Skeletal muscle tissue (tissue), 4 donors: ENCODE data around the gene KIT. TPM values are rescaled to one million over a fixed set of nuclear protein-coding genes. Genes with fewer than 3 reads are reported as not detected.

Experiments
- H3K27ac ChIP-seq: one replicate; pipeline ENCODE4 v1.7.0; 2013; ENCODE audit warnings: mild to moderate bottlenecking, low read depth, low read length, inconsistent platforms
- H3K27me3 ChIP-seq, 3 donors: one replicate each; pipeline ENCODE4 v1.7.0; 2013; ENCODE audit warnings: low read length in 3 of 3; ENCODE audit not compliant: control insufficient read depth in 3 of 3, insufficient read depth in 3 of 3
- H3K36me3 ChIP-seq, 3 donors: one replicate each; pipeline ENCODE4 v1.7.0; 2013; ENCODE audit warnings: low read length in 3 of 3; ENCODE audit not compliant: control insufficient read depth in 3 of 3, insufficient read depth in 3 of 3
- H3K4me1 ChIP-seq, 3 donors: one replicate each; pipeline ENCODE4 v1.7.0; 2013; ENCODE audit warnings: low read length in 3 of 3, mild to moderate bottlenecking in 3 of 3; ENCODE audit not compliant: control insufficient read depth in 3 of 3, insufficient read depth in 3 of 3
- H3K4me3 ChIP-seq, 3 donors: one replicate each; pipeline ENCODE4 v1.7.0; 2013; ENCODE audit warnings: low read length in 3 of 3
- H3K9ac ChIP-seq, 3 donors: one replicate each; pipeline ENCODE4 v1.7.0; 2013; ENCODE audit warnings: low read length in 3 of 3, mild to moderate bottlenecking in 3 of 3, moderate library complexity in 2 of 3, low read depth in 1 of 3
- H3K9me3 ChIP-seq, 3 donors: one replicate each; pipeline ENCODE4 v1.7.0; 2013; ENCODE audit warnings: low read length in 3 of 3; ENCODE audit not compliant: control insufficient read depth in 3 of 3
- total RNA-seq: library from RNA; depleted of rRNA; stranded (reverse); fragments of >200 nt; gene quantifications from one replicate; pipeline ENCODE4 v1.2.3, GENCODE V29; 2014
- donor health status: Osteomylitis.

The KIT gene
- total RNA-seq, 1 donor from 2014 or later: 11.5 TPM

GRCh38 chr4:54716478-54717065 is 58.8 kb downstream of the KIT start:
- Histone ChIP-seq H3K36me3 (no peaks in the 10 kb centered on the region), H3K27me3 (no peaks in the 10 kb centered on the region), H3K9me3 (no peaks in the 10 kb centered on the region)

GRCh38 chr4:54717694-54718093 is 59.9 kb downstream of the KIT start:
- no peak overlapping the region for H3K4me3 ChIP-seq
- H3K27ac ChIP-seq: no peak overlapping the region
- no peaks in the 10 kb centered on the region for H3K36me3 ChIP-seq
- H3K9ac ChIP-seq: no peak overlapping the region
- no peaks in the 10 kb centered on the region for H3K4me1 ChIP-seq
- no peaks in the 10 kb centered on the region for H3K9me3 ChIP-seq
- H3K27me3 ChIP-seq: no peaks in the 10 kb centered on the region

More at GRCh38 chr4:54716478-54717065, 58.8 kb downstream of the KIT start:
- H3K4me1 ChIP-seq: no peaks in the 10 kb centered on the region
- H3K27ac ChIP-seq: no peak overlapping the region
- H3K4me3 ChIP-seq: no peak overlapping the region
- no peak overlapping the region for H3K9ac ChIP-seq

DNA sequence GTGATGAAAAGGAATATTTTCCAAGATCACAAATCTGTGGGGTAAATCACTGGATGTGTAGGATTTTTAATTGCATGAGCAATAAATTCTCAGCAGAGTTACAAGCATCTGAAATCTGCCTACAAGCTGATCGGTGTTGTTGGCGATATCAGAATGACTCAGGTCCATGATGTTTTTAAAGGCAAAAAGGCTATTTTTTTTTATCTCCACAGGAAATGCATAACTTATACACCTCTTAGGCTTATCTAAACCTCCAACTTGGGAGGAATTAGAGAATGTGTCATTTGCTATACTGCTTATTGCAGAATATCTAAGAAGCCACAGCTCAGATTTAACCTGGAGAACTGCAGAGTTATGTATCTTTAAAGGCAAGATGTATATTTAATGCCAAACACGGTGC is 61.6 kb downstream of the KIT start:
- Histone ChIP-seq H3K36me3 (no peaks in the 10 kb centered on the region), H3K4me3 (no peak overlapping the region), H3K4me1 (no peaks in the 10 kb centered on the region), H3K9me3 (no peaks in the 10 kb centered on the region), H3K9ac (no peak overlapping the region), H3K27ac (no peak overlapping the region), H3K27me3 (no peaks in the 10 kb centered on the region)

DNA sequence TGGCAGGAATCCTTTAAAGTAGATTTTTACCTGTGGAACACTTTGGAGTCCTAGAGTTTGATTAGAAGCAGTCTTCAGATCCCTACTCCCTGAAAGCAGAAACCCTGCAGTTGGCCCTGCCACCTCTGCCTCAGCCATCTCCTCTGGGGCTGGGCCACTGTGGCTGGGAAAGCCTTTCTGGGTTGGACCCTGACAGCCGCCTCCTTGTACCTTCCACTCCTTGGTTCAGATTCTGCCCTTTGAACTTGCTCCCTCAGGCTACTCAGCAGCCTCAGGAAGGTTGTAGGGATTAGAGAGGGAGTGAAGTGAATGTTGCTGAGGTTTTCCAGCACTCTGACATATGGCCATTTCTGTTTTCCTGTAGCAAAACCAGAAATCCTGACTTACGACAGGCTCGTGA is 65.5 kb downstream of the KIT start:
- no peaks in the 10 kb centered on the region for H3K27me3 ChIP-seq
- H3K36me3 ChIP-seq: no peaks in the 10 kb centered on the region
- no peak overlapping the region for H3K27ac ChIP-seq
- H3K9ac ChIP-seq: no peak overlapping the region
- H3K4me3 ChIP-seq: no peak overlapping the region
- no peaks in the 10 kb centered on the region for H3K9me3 ChIP-seq
- no peaks in the 10 kb centered on the region for H3K4me1 ChIP-seq

DNA sequence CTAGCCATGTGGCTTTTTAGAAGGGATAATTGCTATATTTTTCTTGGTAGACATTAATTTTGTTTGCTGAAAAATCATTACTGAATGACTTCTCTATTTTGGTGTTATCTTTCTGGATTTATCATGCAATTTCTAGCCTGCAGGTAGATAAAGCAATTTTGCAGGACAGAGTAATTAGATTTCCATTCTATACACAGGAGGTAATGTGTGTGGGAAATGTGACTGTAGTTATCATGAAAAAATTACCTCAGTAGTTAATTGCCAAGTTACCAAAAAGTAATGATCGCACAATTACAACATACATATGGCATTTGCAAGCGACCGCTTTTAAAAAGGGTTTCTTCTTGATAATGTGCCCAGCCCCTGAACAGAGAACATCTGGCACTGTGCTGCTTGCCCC is 66.1 kb downstream of the KIT start:
- H3K4me3 ChIP-seq: no peak overlapping the region
- H3K36me3 ChIP-seq: no peaks in the 10 kb centered on the region
- H3K27me3 ChIP-seq: no peaks in the 10 kb centered on the region
- H3K9me3 ChIP-seq: no peaks in the 10 kb centered on the region
- H3K9ac ChIP-seq: no peak overlapping the region
- H3K27ac ChIP-seq: no peak overlapping the region
- no peaks in the 10 kb centered on the region for H3K4me1 ChIP-seq

- no peak overlapping the region for H3K27ac ChIP-seq
- H3K9ac ChIP-seq: no peak overlapping the region
- no peak overlapping the region for H3K4me3 ChIP-seq
- H3K36me3 ChIP-seq: no peaks in the 10 kb centered on the region
- H3K4me1 ChIP-seq: no peaks in the 10 kb centered on the region
- H3K27me3 ChIP-seq: no peaks in the 10 kb centered on the region
- H3K9me3 ChIP-seq: no peaks in the 10 kb centered on the region
Measured at GRCh38 chr4:54726907-54727306, 69.2 kb downstream of the KIT start.

GRCh38 chr4:54727346-54727745 is 69.6 kb downstream of the KIT start:
- H3K9me3 ChIP-seq: no peaks in the 10 kb centered on the region
- H3K27me3 ChIP-seq: no peaks in the 10 kb centered on the region
- H3K36me3 ChIP-seq: no peaks in the 10 kb centered on the region

GRCh38 chr4:54728368-54728767 is 70.6 kb downstream of the KIT start:
- Histone ChIP-seq H3K4me1 (no peaks in the 10 kb centered on the region), H3K27ac (no peak overlapping the region), H3K4me3 (no peak overlapping the region), H3K27me3 (no peaks in the 10 kb centered on the region), H3K36me3 (no peaks in the 10 kb centered on the region), H3K9ac (no peak overlapping the region), H3K9me3 (no peaks in the 10 kb centered on the region)

More at GRCh38 chr4:54727346-54727745, 69.6 kb downstream of the KIT start:
- no peaks in the 10 kb centered on the region for H3K4me1 ChIP-seq
- no peak overlapping the region for H3K4me3 ChIP-seq
- no peak overlapping the region for H3K9ac ChIP-seq
- no peak overlapping the region for H3K27ac ChIP-seq

- H3K36me3 ChIP-seq: no peaks in the 10 kb centered on the region
- H3K27me3 ChIP-seq: no peaks in the 10 kb centered on the region
- no peak overlapping the region for H3K4me3 ChIP-seq
- no peaks in the 10 kb centered on the region for H3K4me1 ChIP-seq
- H3K9me3 ChIP-seq: no peaks in the 10 kb centered on the region
- no peak overlapping the region for H3K9ac ChIP-seq
- no peak overlapping the region for H3K27ac ChIP-seq
Measured at GRCh38 chr4:54729256-54729655, 71.5 kb downstream of the KIT start.

DNA sequence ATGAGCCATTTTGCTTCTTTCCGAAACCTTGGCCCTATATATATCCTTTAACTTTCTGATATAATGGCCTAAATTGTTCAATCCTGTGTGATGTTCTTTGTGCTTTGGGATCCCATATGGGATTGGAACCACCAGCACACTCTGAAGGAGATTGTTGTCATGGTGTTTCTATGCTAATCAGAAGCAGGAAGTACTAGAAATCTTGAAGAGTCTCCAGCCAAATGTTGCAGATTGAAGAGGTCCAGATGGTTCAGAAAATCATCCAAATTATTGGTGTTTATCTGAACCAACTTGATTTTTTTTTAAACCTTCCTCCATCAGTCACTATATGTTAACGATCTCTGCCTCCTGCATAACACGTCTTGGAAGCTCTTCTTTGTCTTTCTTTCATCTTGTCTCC is 72.8 kb downstream of the KIT start:
- Histone ChIP-seq H3K9ac (no peak overlapping the region), H3K4me1 (no peaks in the 10 kb centered on the region), H3K4me3 (no peak overlapping the region)

More for the DNA sequence above, 72.8 kb downstream of the KIT start:
- Histone ChIP-seq H3K27ac (no peak overlapping the region), H3K9me3 (no peaks in the 10 kb centered on the region), H3K27me3 (no peaks in the 10 kb centered on the region), H3K36me3 (no peaks in the 10 kb centered on the region)
